ENCODE data around the gene CCDC121. TPM values are rescaled to one million over a fixed set of nuclear protein-coding genes. Genes with fewer than 3 reads are reported as not detected.

Gene CCDC121, protein sequence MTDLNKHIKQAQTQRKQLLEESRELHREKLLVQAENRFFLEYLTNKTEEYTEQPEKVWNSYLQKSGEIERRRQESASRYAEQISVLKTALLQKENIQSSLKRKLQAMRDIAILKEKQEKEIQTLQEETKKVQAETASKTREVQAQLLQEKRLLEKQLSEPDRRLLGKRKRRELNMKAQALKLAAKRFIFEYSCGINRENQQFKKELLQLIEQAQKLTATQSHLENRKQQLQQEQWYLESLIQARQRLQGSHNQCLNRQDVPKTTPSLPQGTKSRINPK
- total RNA-seq, result under 1 TPM; 0.11 to 0.44 TPM

- CTCF ChIA-PET, result interaction anchor here (0.6 to 3.2 kb wide), 5 partner anchors 9 to 134 kb away, joined by 3 to 23 read pairs (median 3); partner anchors contain the start of gene FNDC4
- H3K9me3 Mint-ChIP-seq (ENCODE audit: low read depth), result no peaks in the 10 kb centered on the region
- H3K4me3 Mint-ChIP-seq, result no peak within 1 kb of the TSS
- H3K4me1 Mint-ChIP-seq, result peaks cover 37% of the 10 kb centered on the region
- DNase-seq, result peak; percentile 98
- POLR2A ChIA-PET, result interaction anchor here (0.5 to 2.0 kb wide), 10 partner anchors 9 to 274 kb away, joined by 3 to 33 read pairs (median 4); partner anchors contain the start of genes SLC4A1AP and SUPT7L
- no peaks in the 10 kb centered on the region for H3K27me3 Mint-ChIP-seq
- no peak within 1 kb of the TSS for H3K27ac Mint-ChIP-seq
- intact Hi-C loops (cut with DNase I, micrococcal nuclease), result loop anchor here (1.0 to 5.0 kb wide), 12 partner anchors 9 to 273 kb away; partner anchors contain the start of genes SLC4A1AP (in 2 of the 2), SUPT7L (in 2 of the 2), EIF2B4 (in 1 of the 2) and GTF3C2 (in 1 of the 2)
- peak; percentile 96 for ATAC-seq
- peaks cover 34% of the 10 kb centered on the region for H3K36me3 Mint-ChIP-seq (ENCODE audit: low read depth)
Observed at GRCh38 chr2:27628767-27629709, at the start of gene CCDC121, which contains the start of gene GPN1. TSS of gene CCDC121 (minus strand) at chr2:27629012. CDS start at chr2:27627799, 1,213 bp downstream. TSS of gene GPN1 (plus strand) at chr2:27629050. CDS start at chr2:27629059, 9 bp downstream.

- H3K4me1 Mint-ChIP-seq, result peaks cover 11% of the 10 kb centered on the region
- H3K27ac Mint-ChIP-seq, result no peak overlapping the region
Observed at GRCh38 chr2:27672723-27673486, 44.1 kb upstream of the CCDC121 start.

DNA sequence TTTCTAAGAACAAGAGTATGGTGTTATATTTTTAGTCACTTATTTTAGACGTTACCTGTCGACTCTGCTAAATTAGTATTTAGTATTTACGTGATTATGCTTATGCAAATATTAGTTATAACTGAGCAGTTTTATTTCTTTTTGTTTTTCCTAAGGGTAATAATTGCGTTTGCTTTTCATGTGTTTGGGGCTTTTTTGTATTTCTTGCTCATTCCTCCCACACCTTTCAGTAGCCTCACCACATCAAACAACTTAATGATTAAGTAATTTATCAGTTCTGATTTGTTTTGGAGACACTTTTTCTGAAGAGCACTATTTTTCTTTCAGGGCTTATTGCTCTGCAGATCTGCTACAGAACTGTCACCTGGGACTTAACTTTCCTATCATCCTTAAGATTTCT lies 42.4 kb upstream of the CCDC121 start:
- intact Hi-C loops (cut with DNase I, micrococcal nuclease), result no loop called here
- DNase-seq (no peak), ATAC-seq (no peak)
- H3K4me1 Mint-ChIP-seq, result peaks cover 16% of the 10 kb centered on the region
- H3K27ac Mint-ChIP-seq, result no peak overlapping the region
- no peak overlapping the region for H3K4me3 Mint-ChIP-seq
- POLR2A ChIA-PET, result no interaction called here
- H3K36me3 Mint-ChIP-seq (ENCODE audit: low read depth), result peaks cover 36% of the 10 kb centered on the region
- H3K9me3 Mint-ChIP-seq (ENCODE audit: low read depth), result no peaks in the 10 kb centered on the region
- CTCF ChIA-PET, result interaction anchor here (1.4 kb wide), 1 partner anchor 12 kb away, joined by 5 read pairs; no protein-coding TSS in a partner anchor
- no peaks in the 10 kb centered on the region for H3K27me3 Mint-ChIP-seq

More at GRCh38 chr2:27672723-27673486, 44.1 kb upstream of the CCDC121 start:
- Mint-ChIP-seq H3K4me3 (no peak overlapping the region), H3K27me3 (no peaks in the 10 kb centered on the region), H3K9me3 (ENCODE audit: low read depth) (no peaks in the 10 kb centered on the region), H3K36me3 (ENCODE audit: low read depth) (peaks cover 33% of the 10 kb centered on the region)
- ChIA-PET CTCF (interaction anchor here (0.5 to 2.0 kb wide), 3 partner anchors 10 to 288 kb away, joined by 3 to 16 read pairs (median 3); no protein-coding TSS in a partner anchor), POLR2A (no interaction called here)
- intact Hi-C loops (cut with DNase I, micrococcal nuclease), result no loop called here
- DNase-seq (no peak), ATAC-seq (no peak)

DNA sequence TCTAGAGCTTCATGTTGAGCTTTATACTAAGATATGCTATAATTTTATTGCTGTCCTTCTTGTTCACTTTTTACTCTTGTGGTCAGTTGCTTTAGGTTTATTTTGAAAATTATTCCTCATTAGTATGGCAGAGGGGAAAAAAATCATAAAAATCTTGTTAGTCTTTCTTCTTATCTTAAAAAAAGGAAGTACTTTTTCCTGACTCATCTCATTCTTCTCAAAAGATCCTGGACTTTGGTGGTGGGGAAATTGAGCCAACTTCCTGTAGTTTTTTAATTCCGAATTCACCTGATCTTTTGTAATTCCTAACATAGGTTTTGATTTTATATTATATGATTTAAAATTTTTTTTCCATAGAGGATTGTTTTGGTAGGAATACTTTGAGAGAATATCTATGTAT lies 38.6 kb upstream of the CCDC121 start:
- H3K27me3 Mint-ChIP-seq, result no peaks in the 10 kb centered on the region
- peaks cover 35% of the 10 kb centered on the region for H3K4me1 Mint-ChIP-seq
- H3K9me3 Mint-ChIP-seq (ENCODE audit: low read depth), result no peaks in the 10 kb centered on the region
- no peak overlapping the region for H3K27ac Mint-ChIP-seq
- H3K4me3 Mint-ChIP-seq, result no peak overlapping the region
- ChIA-PET POLR2A (no interaction called here), CTCF (interaction anchor here (6.8 kb wide), 1 partner anchor 15 kb away, joined by 47 read pairs; no protein-coding TSS in a partner anchor)
- DNase-seq, result no peak
- peaks cover 26% of the 10 kb centered on the region for H3K36me3 Mint-ChIP-seq (ENCODE audit: low read depth)
- no peak for ATAC-seq
- intact Hi-C loops (cut with DNase I, micrococcal nuclease), result loop anchor here in 1 of 2 experiments (10.0 kb wide), 1 partner anchor 1227 kb away; the partner anchor contains the start of gene WDR43

DNA sequence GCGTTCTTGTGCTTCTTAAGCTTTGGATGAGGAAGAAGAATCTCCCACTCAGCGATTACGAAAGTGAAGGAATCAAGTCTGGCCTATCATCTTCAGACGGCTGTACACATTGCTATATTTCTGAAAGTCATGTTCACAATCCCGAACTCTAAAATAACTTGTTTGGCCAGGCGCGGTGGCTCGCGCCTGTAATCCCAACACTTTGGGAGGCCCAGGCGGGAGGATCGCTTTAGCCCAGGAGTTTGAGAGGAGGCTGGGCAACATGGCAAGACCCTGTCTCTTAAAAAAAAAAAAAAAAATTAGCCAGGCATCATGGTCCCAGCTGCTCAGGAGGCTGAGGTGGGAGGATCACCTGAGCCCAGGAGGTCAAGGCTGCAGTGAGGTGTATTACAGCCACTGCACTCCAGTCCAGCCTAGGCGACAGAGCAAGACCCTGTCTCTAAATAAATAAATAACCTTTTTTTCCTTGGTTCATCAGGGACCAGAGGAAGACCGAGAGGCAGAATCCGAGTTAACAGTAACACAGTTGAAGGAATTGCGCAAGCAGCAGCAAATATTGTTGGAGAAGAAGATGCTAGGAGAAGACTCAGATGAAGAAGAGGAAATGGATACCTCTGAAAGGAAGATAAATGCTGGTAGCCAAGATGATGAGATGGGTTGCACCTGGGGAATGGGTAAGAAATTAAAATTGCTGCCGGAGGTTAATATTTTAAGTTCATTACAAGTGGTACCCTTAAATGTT lies 36.0 kb upstream of the CCDC121 start:
- H3K9me3 Mint-ChIP-seq (ENCODE audit: low read depth), result no peaks in the 10 kb centered on the region
- H3K4me1 Mint-ChIP-seq, result peaks cover 36% of the 10 kb centered on the region
- peaks cover 31% of the 10 kb centered on the region for H3K36me3 Mint-ChIP-seq (ENCODE audit: low read depth)
- peak overlapping the region; percentile 100 for H3K27ac Mint-ChIP-seq
- H3K4me3 Mint-ChIP-seq, result peak overlapping the region; percentile 98
- ATAC-seq, result no peak
- H3K27me3 Mint-ChIP-seq, result no peaks in the 10 kb centered on the region
- ChIA-PET POLR2A (interaction anchor here (1.9 kb wide), 1 partner anchor 36 kb away, joined by 12 read pairs; the partner anchor contains the start of genes CCDC121 and GPN1), CTCF (interaction anchor here (0.9 to 6.8 kb wide), 3 partner anchors 9 to 295 kb away, joined by 3 to 47 read pairs (median 6); no protein-coding TSS in a partner anchor)
- DNase-seq, result no peak
- intact Hi-C loops (cut with DNase I, micrococcal nuclease), result loop anchor here (5.0 to 10.0 kb wide), 2 partner anchors 37 to 1230 kb away; partner anchors contain the start of genes CCDC121 (in 1 of the 2), GPN1 (in 1 of the 2) and WDR43 (in 1 of the 2)

- no peaks in the 10 kb centered on the region for H3K27me3 Mint-ChIP-seq
- H3K4me1 Mint-ChIP-seq, result peaks cover 40% of the 10 kb centered on the region
- DNase-seq (no peak), ATAC-seq (peak; percentile 20)
- H3K36me3 Mint-ChIP-seq (ENCODE audit: low read depth), result peaks cover 34% of the 10 kb centered on the region
- CTCF ChIA-PET, result interaction anchor here (0.8 to 6.8 kb wide), 4 partner anchors 9 to 295 kb away, joined by 3 to 47 read pairs (median 3); no protein-coding TSS in a partner anchor
- peak overlapping the region; percentile 98 for H3K4me3 Mint-ChIP-seq
- H3K9me3 Mint-ChIP-seq (ENCODE audit: low read depth), result no peaks in the 10 kb centered on the region
- POLR2A ChIA-PET, result interaction anchor here (1.9 kb wide), 1 partner anchor 35 kb away, joined by 12 read pairs; the partner anchor contains the start of genes CCDC121 and GPN1
- intact Hi-C loops (cut with DNase I, micrococcal nuclease), result loop anchor here (5.0 to 10.0 kb wide), 2 partner anchors 37 to 1231 kb away; partner anchors contain the start of genes CCDC121 (in 1 of the 2), GPN1 (in 1 of the 2) and WDR43 (in 1 of the 2)
- H3K27ac Mint-ChIP-seq, result peak overlapping the region; percentile 100
Observed at GRCh38 chr2:27664154-27664574, 35.4 kb upstream of the CCDC121 start.

DNA sequence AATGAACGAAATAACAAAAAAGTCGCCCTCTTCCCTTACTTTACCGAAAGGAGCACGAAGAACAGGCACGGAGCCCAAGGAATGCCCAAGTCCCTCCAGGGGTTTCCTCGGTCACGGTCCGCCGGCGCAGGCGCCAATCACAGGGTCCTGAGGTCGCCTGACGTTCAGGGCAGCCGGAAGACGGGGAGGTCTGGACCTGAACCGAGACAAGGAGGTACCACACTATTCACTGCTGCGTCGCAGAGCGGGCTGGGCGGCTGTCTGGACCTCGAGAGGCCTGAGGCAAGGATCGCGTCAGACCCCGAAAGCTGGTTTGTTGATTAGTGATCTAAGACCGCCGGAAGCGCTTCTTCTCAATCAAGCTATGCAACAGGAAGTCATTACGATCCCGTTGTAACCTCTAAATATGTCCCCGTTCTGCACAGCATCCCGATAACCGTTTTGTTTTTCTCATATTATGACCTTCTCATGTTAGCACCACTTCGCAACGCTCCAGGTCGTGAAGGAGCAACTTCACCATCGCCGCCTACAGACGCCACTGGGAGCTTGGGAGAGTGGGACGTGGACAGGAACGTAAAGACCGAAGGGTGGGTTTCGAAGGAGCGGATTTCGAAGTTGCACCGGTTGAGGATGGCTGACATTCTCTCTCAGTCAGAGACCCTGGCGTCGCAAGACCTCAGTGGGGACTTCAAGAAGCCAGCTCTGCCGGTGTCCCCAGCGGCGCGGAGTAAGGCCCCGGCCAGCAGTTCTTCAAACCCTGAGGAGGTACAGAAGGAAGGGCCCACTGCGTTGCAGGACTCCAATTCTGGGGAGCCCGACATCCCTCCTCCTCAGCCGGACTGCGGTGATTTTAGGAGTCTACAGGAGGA lies 34.7 kb upstream of the CCDC121 start, which contains the start of the genes SLC4A1AP and SUPT7L:
SLC4A1AP (plus strand) TSS at position 605 of the 869 bp plus-strand sequence; CDS start at position 631, 26 bp downstream.
SUPT7L (minus strand) TSS at position 330 of the 869 bp plus-strand sequence. CDS start 1,422 bp downstream, outside the sequence.
- peak; percentile 80 for DNase-seq
- POLR2A ChIA-PET, result interaction anchor here (0.7 to 1.9 kb wide), 3 partner anchors 19 to 35 kb away, joined by 3 to 12 read pairs (median 4); partner anchors contain the start of genes CCDC121 and GPN1
- peak within 1 kb of the TSS; percentile 100 for H3K27ac Mint-ChIP-seq
- peak within 1 kb of the TSS; percentile 98 for H3K4me3 Mint-ChIP-seq
- peak; percentile 87 for ATAC-seq
- H3K4me1 Mint-ChIP-seq, result peaks cover 42% of the 10 kb centered on the region
- intact Hi-C loops (cut with DNase I, micrococcal nuclease), result loop anchor here (1.0 to 10.0 kb wide), 14 partner anchors 19 to 1231 kb away; partner anchors contain the start of genes CCDC121 (in 2 of the 2), GPN1 (in 2 of the 2), ZNF513 (in 2 of the 2) and BABAM2 (in 1 of the 2)
- H3K36me3 Mint-ChIP-seq (ENCODE audit: low read depth), result peaks cover 31% of the 10 kb centered on the region
- CTCF ChIA-PET, result interaction anchor here (0.8 to 6.8 kb wide), 4 partner anchors 9 to 294 kb away, joined by 3 to 47 read pairs (median 3); no protein-coding TSS in a partner anchor
- no peaks in the 10 kb centered on the region for H3K9me3 Mint-ChIP-seq (ENCODE audit: low read depth)
- H3K27me3 Mint-ChIP-seq, result no peaks in the 10 kb centered on the region

DNA sequence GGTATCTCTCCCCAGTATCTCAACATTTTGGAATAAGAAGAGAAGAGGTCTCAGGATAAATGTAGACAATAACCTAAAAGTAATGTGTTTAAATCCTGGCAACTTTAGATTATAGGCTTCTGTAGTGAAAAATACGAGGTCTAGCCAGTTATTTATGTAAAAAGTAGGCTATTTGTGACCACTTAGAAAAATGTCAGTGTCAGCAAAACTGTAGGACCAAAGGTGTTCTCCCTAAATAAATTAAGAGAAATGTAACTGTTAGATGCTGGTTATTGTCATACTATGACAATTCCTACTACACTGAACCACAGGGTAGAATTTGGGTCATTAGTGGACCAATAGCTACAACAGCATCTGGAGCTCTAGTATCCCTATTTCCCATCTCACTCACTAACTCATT lies 32.6 kb upstream of the CCDC121 start:
- Mint-ChIP-seq H3K27ac (no peak overlapping the region), H3K4me1 (peaks cover 38% of the 10 kb centered on the region), H3K27me3 (no peaks in the 10 kb centered on the region), H3K36me3 (ENCODE audit: low read depth) (peaks cover 27% of the 10 kb centered on the region), H3K9me3 (ENCODE audit: low read depth) (no peaks in the 10 kb centered on the region), H3K4me3 (no peak overlapping the region)
- ChIA-PET POLR2A (no interaction called here), CTCF (interaction anchor here (6.8 kb wide), 1 partner anchor 21 kb away, joined by 47 read pairs; no protein-coding TSS in a partner anchor)
- no peak for ATAC-seq
- DNase-seq, result no peak
- intact Hi-C loops (cut with DNase I, micrococcal nuclease), result loop anchor here (5.0 to 10.0 kb wide), 2 partner anchors 34 to 1233 kb away; partner anchors contain the start of genes CCDC121 (in 1 of the 2), GPN1 (in 1 of the 2) and WDR43 (in 1 of the 2)
